ENCODE measurements around the gene AMER2. TPM values are rescaled to one million over a fixed set of nuclear protein-coding genes. Genes with fewer than 3 reads are reported as not detected.

Gene AMER2
- total and polyA plus RNA-seq, 2 donors = under 0.01 to 0.05 TPM

- 61% methylated on average over 3 of the region's 3 CpGs for WGBS
- Histone ChIP-seq H3K4me1 (ENCODE audit: control insufficient read depth in 2 of 2, insufficient read depth in 2 of 2, low read length in 2 of 2) (no peaks in the 10 kb centered on the region), H3K27me3 (ENCODE audit: control insufficient read depth in 2 of 2, insufficient read depth in 1 of 2, low read length in 1 of 2) (peaks cover 0 to 5% of the 10 kb centered on the region in 2 donors), H3K4me3 (ENCODE audit: low read length in 2 of 2) (no peak overlapping the region), H3K27ac (ENCODE audit: low read depth in 1 of 2, low read length in 1 of 2) (no peak overlapping the region), H3K9me3 (ENCODE audit: control insufficient read depth in 2 of 2, insufficient read depth in 1 of 2, low read length in 1 of 2) (no peaks in the 10 kb centered on the region), H3K36me3 (ENCODE audit: control insufficient read depth in 2 of 2, insufficient read depth in 2 of 2, low read length in 1 of 2) (no peaks in the 10 kb centered on the region)
- no peak for DNase-seq (ENCODE audit: low read depth in 6 of 9, low spot score in 9 of 9)
Measured at GRCh38 chr13:25130944-25131343, 41.1 kb downstream of the AMER2 start.

- Histone ChIP-seq H3K9me3 (ENCODE audit: control insufficient read depth in 2 of 2, insufficient read depth in 1 of 2, low read length in 1 of 2) (no peaks in the 10 kb centered on the region), H3K36me3 (ENCODE audit: control insufficient read depth in 2 of 2, insufficient read depth in 2 of 2, low read length in 1 of 2) (no peaks in the 10 kb centered on the region), H3K4me1 (ENCODE audit: control insufficient read depth in 2 of 2, insufficient read depth in 2 of 2, low read length in 2 of 2) (no peaks in the 10 kb centered on the region), H3K27me3 (ENCODE audit: control insufficient read depth in 2 of 2, insufficient read depth in 1 of 2, low read length in 1 of 2) (peaks cover 0 to 3% of the 10 kb centered on the region in 2 donors), H3K27ac (ENCODE audit: low read depth in 1 of 2, low read length in 1 of 2) (no peak overlapping the region), H3K4me3 (ENCODE audit: low read length in 2 of 2) (no peak overlapping the region)
- DNase-seq (ENCODE audit: low read depth in 6 of 9, low spot score in 9 of 9) = no peak
- WGBS = 47% methylated on average over 8 of the region's 8 CpGs
Measured at GRCh38 chr13:25118378-25118905, 53.6 kb downstream of the AMER2 start.

DNA sequence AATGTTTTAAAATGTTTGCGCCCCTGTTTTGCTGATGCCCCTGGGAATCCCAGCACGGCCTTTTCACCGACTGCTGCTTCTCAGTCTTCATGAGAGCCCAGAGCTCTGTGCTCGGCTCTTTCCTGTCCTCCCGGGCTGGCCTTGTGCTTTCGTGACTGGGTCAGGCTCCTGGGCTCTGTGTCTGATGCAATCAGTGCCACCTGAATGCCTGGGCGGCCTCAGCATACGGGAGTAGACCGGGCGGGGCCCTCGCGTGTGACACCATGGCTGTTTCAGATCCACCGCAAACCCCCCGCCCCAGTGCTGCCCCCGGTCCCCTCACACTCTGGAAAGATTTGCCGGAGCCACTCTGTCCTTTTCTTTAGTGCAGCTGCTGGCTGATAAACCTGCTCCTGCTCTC lies 54.8 kb downstream of the AMER2 start:
- H3K4me3 ChIP-seq (ENCODE audit: low read length in 2 of 2) = no peak overlapping the region
- no peaks in the 10 kb centered on the region for H3K9me3 ChIP-seq (ENCODE audit: control insufficient read depth in 2 of 2, insufficient read depth in 1 of 2, low read length in 1 of 2)
- H3K27me3 ChIP-seq (ENCODE audit: control insufficient read depth in 2 of 2, insufficient read depth in 1 of 2, low read length in 1 of 2) = peaks cover 3 to 4% of the 10 kb centered on the region in 2 donors
- no peaks in the 10 kb centered on the region for H3K4me1 ChIP-seq (ENCODE audit: control insufficient read depth in 2 of 2, insufficient read depth in 2 of 2, low read length in 2 of 2)
- WGBS = 95% methylated on average over 16 of the region's 16 CpGs
- DNase-seq (ENCODE audit: low read depth in 6 of 9, low spot score in 9 of 9) = no peak
- no peaks in the 10 kb centered on the region for H3K36me3 ChIP-seq (ENCODE audit: control insufficient read depth in 2 of 2, insufficient read depth in 2 of 2, low read length in 1 of 2)
- H3K27ac ChIP-seq (ENCODE audit: low read depth in 1 of 2, low read length in 1 of 2) = no peak overlapping the region

DNA sequence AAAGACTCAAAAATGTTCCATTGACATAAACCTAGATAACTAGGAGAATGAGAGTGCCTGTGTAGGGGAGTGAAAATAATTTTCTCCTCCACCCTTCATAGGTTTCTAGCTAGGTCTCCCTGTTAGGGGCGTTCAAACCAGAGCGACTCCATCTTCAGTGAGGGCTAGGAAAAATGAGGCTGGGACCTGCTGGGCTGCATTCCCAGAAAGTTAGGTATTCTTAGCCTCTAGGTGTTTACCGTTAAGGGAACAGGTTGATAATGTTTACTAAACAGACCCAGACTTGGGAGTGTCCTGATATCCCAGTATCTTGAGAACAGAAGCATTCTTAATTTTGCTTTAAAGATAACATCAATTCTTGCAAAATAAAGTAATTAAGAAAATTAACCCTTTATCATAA lies 56.0 kb downstream of the AMER2 start:
- Histone ChIP-seq H3K4me3 (ENCODE audit: low read length in 2 of 2) (no peak overlapping the region), H3K4me1 (ENCODE audit: control insufficient read depth in 2 of 2, insufficient read depth in 2 of 2, low read length in 2 of 2) (no peaks in the 10 kb centered on the region), H3K27me3 (ENCODE audit: control insufficient read depth in 2 of 2, insufficient read depth in 1 of 2, low read length in 1 of 2) (peaks cover 4 to 6% of the 10 kb centered on the region in 2 donors), H3K36me3 (ENCODE audit: control insufficient read depth in 2 of 2, insufficient read depth in 2 of 2, low read length in 1 of 2) (no peaks in the 10 kb centered on the region), H3K9me3 (ENCODE audit: control insufficient read depth in 2 of 2, insufficient read depth in 1 of 2, low read length in 1 of 2) (no peaks in the 10 kb centered on the region), H3K27ac (ENCODE audit: low read depth in 1 of 2, low read length in 1 of 2) (no peak overlapping the region)
- WGBS = 89% methylated on average over 3 of the region's 3 CpGs
- DNase-seq (ENCODE audit: low read depth in 6 of 9, low spot score in 9 of 9) = no peak

- H3K4me3 ChIP-seq (ENCODE audit: low read length in 2 of 2) = no peak overlapping the region
- H3K27me3 ChIP-seq (ENCODE audit: control insufficient read depth in 2 of 2, insufficient read depth in 1 of 2, low read length in 1 of 2) = peaks cover 4 to 6% of the 10 kb centered on the region in 2 donors
- WGBS = 27% methylated on average over 3 of the region's 3 CpGs
- H3K4me1 ChIP-seq (ENCODE audit: control insufficient read depth in 2 of 2, insufficient read depth in 2 of 2, low read length in 2 of 2) = no peaks in the 10 kb centered on the region
- H3K27ac ChIP-seq (ENCODE audit: low read depth in 1 of 2, low read length in 1 of 2) = no peak overlapping the region
- peak; percentile 18 to 64 (median 37) for DNase-seq (ENCODE audit: low read depth in 6 of 9, low spot score in 9 of 9)
- no peaks in the 10 kb centered on the region for H3K36me3 ChIP-seq (ENCODE audit: control insufficient read depth in 2 of 2, insufficient read depth in 2 of 2, low read length in 1 of 2)
- no peaks in the 10 kb centered on the region for H3K9me3 ChIP-seq (ENCODE audit: control insufficient read depth in 2 of 2, insufficient read depth in 1 of 2, low read length in 1 of 2)
Measured at GRCh38 chr13:25114220-25114619, 57.9 kb downstream of the AMER2 start.

DNA sequence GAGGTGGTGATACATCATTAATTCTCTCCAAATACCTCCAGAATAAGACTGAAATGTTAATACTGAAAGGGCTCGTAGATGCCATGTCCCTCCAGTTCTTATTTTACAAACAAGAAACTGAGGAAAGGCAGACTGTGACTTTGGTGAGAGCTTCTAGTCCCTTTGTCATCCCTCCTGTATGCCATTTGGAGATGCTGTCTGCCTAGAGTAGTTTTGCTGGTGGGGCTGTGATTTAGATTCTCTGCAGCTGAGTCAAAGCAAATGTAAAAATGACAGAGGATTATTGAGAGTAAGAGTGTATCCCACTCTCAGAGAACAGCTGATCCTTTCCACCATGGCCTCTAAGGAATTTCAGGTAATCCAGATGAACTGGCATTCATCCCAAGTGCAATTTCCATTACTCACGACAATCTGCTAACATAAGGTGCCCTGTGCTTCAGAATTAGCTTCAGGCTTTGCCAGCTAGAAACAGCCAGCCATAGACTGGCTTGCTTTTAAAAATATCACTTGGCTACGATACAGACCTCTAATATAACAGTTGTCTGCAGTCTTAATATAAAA lies 59.3 kb downstream of the AMER2 start:
- peaks cover 3 to 4% of the 10 kb centered on the region in 2 donors for H3K27me3 ChIP-seq (ENCODE audit: control insufficient read depth in 2 of 2, insufficient read depth in 1 of 2, low read length in 1 of 2)
- no peak for DNase-seq (ENCODE audit: low read depth in 6 of 9, low spot score in 9 of 9)
- no peaks in the 10 kb centered on the region for H3K36me3 ChIP-seq (ENCODE audit: control insufficient read depth in 2 of 2, insufficient read depth in 2 of 2, low read length in 1 of 2)
- no peak overlapping the region for H3K27ac ChIP-seq (ENCODE audit: low read depth in 1 of 2, low read length in 1 of 2)
- H3K4me1 ChIP-seq (ENCODE audit: control insufficient read depth in 2 of 2, insufficient read depth in 2 of 2, low read length in 2 of 2) = no peaks in the 10 kb centered on the region
- no peak overlapping the region for H3K4me3 ChIP-seq (ENCODE audit: low read length in 2 of 2)
- H3K9me3 ChIP-seq (ENCODE audit: control insufficient read depth in 2 of 2, insufficient read depth in 1 of 2, low read length in 1 of 2) = no peaks in the 10 kb centered on the region
- WGBS = 93% methylated on average over 3 of the region's 3 CpGs

Other genes starting within 250 kb of the AMER2 start
- gene PABPC3, start 76.2 kb downstream of the AMER2 start, total RNA-seq = 0.09 TPM
- 0.09 TPM for gene PABPC3, start 76.2 kb downstream of the AMER2 start, polyA plus RNA-seq
- gene MTMR6, start 115.2 kb upstream of the AMER2 start, total RNA-seq = 17.8 TPM
- gene MTMR6, start 115.2 kb upstream of the AMER2 start, polyA plus RNA-seq = 15.8 TPM
- gene NUP58, start 129.3 kb upstream of the AMER2 start, total RNA-seq = 46.8 TPM
- gene NUP58, start 129.3 kb upstream of the AMER2 start, polyA plus RNA-seq = 22.5 TPM
- 1.5 TPM for gene ATP8A2, start 199.7 kb upstream of the AMER2 start, total RNA-seq
- 1.1 TPM for gene ATP8A2, start 199.7 kb upstream of the AMER2 start, polyA plus RNA-seq